HG02759 (cell line): ENCODE results near the gene UTP4.

Source experiments
- ATAC-seq: cut with Tn5 transposase; IDR thresholded peaks from one replicate; pipeline ENCODE4 v1.9.1; 2021; ENCODE audit warnings: mild to moderate bottlenecking, moderate library complexity; ENCODE audit not compliant: unreplicated experiment

The UTP4 gene

GRCh38 chr16:69132424-69133252 lies at the start of gene UTP4, which contains the start of gene CHTF8:
UTP4 (plus strand) TSS chr16:69132649; CDS start chr16:69133460, 811 bp downstream.
CHTF8 (minus strand) TSS chr16:69132588; CDS start chr16:69121458, 11,130 bp downstream.
- peak; percentile 93 for ATAC-seq

GRCh38 chr16:69083306-69083941 lies 49.0 kb upstream of the UTP4 start:
- no peak for ATAC-seq

GRCh38 chr16:69084289-69084688 lies 48.2 kb upstream of the UTP4 start:
- ATAC-seq = no peak

- no peak for ATAC-seq
Observed at GRCh38 chr16:69085032-69085695, 47.3 kb upstream of the UTP4 start.

- no peak for ATAC-seq
Observed at GRCh38 chr16:69087161-69087581, 45.3 kb upstream of the UTP4 start.

GRCh38 chr16:69088684-69089083 lies 43.8 kb upstream of the UTP4 start:
- ATAC-seq = no peak

- no peak for ATAC-seq
Observed at GRCh38 chr16:69089091-69089910, 43.1 kb upstream of the UTP4 start.

- ATAC-seq = no peak
Observed at GRCh38 chr16:69093974-69094373, 38.5 kb upstream of the UTP4 start.

GRCh38 chr16:69094501-69094900 lies 37.9 kb upstream of the UTP4 start:
- ATAC-seq = no peak

GRCh38 chr16:69095193-69095592 lies 37.3 kb upstream of the UTP4 start:
- ATAC-seq = no peak

GRCh38 chr16:69100071-69100691 lies 32.3 kb upstream of the UTP4 start:
- ATAC-seq = no peak

- ATAC-seq = no peak
Observed at GRCh38 chr16:69105501-69106361, 26.7 kb upstream of the UTP4 start, which contains the start of gene HAS3. HAS3 (plus strand) TSS chr16:69105653; CDS start chr16:69109396, 3,743 bp downstream.

- no peak for ATAC-seq
Observed at GRCh38 chr16:69106491-69107315, 25.7 kb upstream of the UTP4 start.

GRCh38 chr16:69107316-69107962 lies 25.0 kb upstream of the UTP4 start:
- no peak for ATAC-seq

GRCh38 chr16:69108064-69108904 lies 24.2 kb upstream of the UTP4 start:
- ATAC-seq = no peak

GRCh38 chr16:69108905-69109252 lies 23.6 kb upstream of the UTP4 start:
- ATAC-seq = no peak
